GM12891 (cell line): ENCODE data around the gene CHRND.

ENCODE experiments used
- DNase-seq: peaks from one replicate; pipeline ENCODE4 v3.0.0; 2011; ENCODE audit warnings: low spot score; ENCODE audit not compliant: insufficient read length
- FAIRE-seq: peaks from 2 replicates; lab custom pipeline; 2011; peaks lifted over from hg19 to GRCh38; lab: Jason Lieb, UNC
- PAX5 ChIP-seq: IDR thresholded peaks from 2 replicates; pipeline ENCODE4 v1.6.1; 2011; ENCODE audit warnings: low read length, moderate library complexity, mild to moderate bottlenecking; ENCODE audit not compliant: insufficient read depth, severe bottlenecking
- POLR2A ChIP-seq: IDR thresholded peaks from 2 replicates; pipeline ENCODE4 v1.6.1; 2011; ENCODE audit warnings: low read depth, low read length, control low read depth
- POLR2AphosphoS5 ChIP-seq: IDR thresholded peaks from 2 replicates; pipeline ENCODE4 v1.6.1; 2011; ENCODE audit warnings: low read depth, low read length, control low read depth
- POU2F2 ChIP-seq: IDR thresholded peaks from 2 replicates; pipeline ENCODE4 v1.6.1; 2011; ENCODE audit warnings: low read depth, mild to moderate bottlenecking, control low read depth, low read length, moderate library complexity
- SPI1 ChIP-seq: IDR thresholded peaks from 2 replicates; pipeline ENCODE4 v1.6.1; 2011; ENCODE audit warnings: low read depth, low read length, control low read depth
- TAF1 ChIP-seq: IDR thresholded peaks from 2 replicates; pipeline ENCODE4 v1.6.1; 2011; ENCODE audit warnings: low read depth, low read length, control low read depth

The CHRND gene

DNA sequence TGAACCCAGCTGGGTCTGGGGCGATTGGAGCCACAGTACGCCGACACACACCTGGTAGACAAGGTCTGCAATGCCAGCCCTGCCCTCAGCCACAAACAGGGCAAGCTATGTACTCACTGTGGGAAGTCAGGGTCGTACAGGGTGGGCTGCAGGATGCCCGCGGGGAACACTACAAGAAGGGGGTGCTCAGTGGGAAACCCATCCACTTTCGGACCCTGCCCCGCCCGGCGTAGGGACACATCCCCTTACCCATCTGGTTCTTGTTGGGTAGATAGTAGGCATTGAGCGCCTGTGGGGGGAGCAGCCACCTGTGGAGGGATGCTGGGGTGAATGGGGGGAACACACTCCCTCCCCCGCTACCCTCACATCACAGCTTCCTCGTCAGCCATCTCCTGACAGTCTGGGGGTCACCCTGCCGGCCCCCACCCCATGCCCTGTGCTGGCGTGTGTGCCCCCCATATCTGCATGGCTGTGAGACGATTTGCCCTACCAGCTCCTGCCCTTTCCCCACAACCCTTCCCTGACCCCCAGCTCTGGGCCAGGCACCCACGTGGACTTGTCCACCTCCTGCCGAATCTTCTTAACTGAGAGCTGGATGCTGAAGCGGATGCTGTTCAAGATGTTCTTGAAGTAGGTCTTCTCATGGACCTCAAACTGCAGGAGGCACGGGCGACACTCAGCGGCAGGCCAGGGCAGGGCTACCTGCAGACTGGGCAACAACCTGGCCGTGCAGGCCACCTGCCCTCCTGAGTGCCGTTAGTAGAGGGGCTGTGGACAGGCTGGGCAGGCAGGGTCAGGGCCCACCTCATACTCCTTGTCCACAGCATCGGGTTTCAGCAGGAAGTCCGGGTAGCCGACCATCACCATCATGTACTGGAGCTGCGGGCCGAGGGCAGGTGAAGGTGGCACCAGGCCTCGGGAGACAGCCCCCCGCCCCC, 43.4 kb upstream of the CHRND start:
- FAIRE-seq (no peak), DNase-seq (no peak)
- no peak for TF ChIP-seq SPI1
- TF ChIP-seq PAX5, result no peak
- TF ChIP-seq POU2F2, result no peak
- no peak for TF ChIP-seq POLR2AphosphoS5
- no peak for TF ChIP-seq TAF1
- TF ChIP-seq POLR2A, result no peak

GRCh38 chr2:232483311-232483922, 42.5 kb upstream of the CHRND start:
- no peak for DNase-seq
- TF ChIP-seq POU2F2, result no peak
- TF ChIP-seq PAX5, result no peak
- no peak for TF ChIP-seq TAF1
- no peak for TF ChIP-seq SPI1
- no peak for TF ChIP-seq POLR2AphosphoS5
- TF ChIP-seq POLR2A, result no peak
- no peak for FAIRE-seq

DNA sequence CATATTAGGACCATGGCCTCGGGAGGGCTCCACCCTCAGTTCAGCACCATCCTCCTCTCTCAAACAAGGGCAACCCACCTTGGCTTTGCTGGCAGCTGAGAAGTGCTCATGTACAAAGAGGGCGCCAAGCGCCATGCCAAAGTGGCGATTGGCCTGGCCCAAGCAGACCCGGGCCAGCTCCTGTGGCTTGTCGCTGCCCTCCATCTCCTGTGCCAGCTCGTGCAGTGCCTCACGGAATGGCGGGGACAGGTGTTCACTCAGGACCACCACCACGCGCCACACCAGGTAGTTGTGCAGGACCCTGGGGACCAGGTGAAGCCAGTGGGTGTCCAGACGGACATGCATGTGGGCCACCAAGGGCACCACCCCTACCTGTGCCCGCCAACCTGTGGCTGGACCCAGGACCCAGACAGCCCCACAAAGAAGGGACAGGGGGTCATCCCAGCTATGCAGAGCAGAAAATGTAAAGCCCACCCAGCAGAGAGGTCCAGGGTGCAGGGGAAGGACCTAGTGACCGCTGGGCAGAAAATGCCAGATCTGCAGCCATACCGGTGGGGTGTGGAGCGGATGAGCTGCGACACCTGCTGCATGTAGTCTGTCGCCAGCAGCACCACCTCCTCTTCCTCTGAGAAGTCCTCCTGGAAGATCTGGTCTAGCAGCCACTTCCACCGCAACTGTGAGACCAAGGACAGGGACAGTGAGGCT, 41.9 kb upstream of the CHRND start:
- FAIRE-seq, result no peak
- no peak for DNase-seq
- TF ChIP-seq POU2F2 (no peak), POLR2AphosphoS5 (no peak), POLR2A (no peak), TAF1 (no peak), PAX5 (no peak), SPI1 (no peak)

DNA sequence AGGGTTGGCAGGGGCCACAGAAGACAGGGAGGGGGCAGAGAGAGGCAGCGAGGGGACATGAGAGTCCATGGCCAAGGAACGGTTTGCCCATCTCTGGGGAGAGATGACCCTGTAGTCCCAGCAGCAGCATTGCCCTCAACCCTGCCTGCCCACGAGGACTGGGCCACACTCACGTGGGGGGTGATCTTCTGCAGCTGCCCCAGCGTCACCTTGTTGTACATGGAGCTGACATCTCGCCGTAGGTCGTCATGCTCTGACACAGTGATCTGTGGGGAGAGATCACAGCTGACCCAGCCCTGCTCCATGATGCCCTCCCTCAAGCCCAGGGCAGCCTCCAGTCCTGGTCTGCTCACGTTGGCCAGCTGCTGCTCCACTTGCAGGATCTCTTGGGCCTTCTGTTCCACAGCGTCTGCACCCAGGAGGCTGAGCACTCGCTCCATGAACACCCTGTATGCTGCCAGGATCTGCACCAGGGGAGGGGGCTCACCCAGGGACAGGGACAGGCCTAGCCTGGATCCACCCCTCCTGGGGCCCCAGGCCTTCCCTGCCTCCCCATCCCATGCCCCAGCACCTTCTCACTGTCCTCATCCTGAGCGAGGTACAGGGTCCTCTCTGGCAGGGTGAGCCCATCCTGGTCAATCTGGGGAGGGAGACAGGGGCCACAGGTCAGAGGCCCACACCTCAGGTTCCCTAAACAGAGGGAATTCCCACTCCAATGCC, 41.2 kb upstream of the CHRND start:
- DNase-seq (no peak), FAIRE-seq (no peak)
- TF ChIP-seq POU2F2 (no peak), PAX5 (no peak), POLR2AphosphoS5 (no peak), TAF1 (no peak), SPI1 (no peak), POLR2A (no peak)

- TF ChIP-seq PAX5 (no peak), TAF1 (no peak)
Observed at GRCh38 chr2:232485348-232485756, 40.6 kb upstream of the CHRND start.

GRCh38 chr2:232485757-232486557, 40.0 kb upstream of the CHRND start:
- no peak for TF ChIP-seq POLR2AphosphoS5
- TF ChIP-seq TAF1, result no peak
- no peak for TF ChIP-seq POU2F2
- no peak for TF ChIP-seq SPI1
- TF ChIP-seq POLR2A, result no peak
- TF ChIP-seq PAX5, result no peak
- FAIRE-seq (no peak), DNase-seq (no peak)

More at GRCh38 chr2:232485348-232485756, 40.6 kb upstream of the CHRND start:
- no peak for DNase-seq
- no peak for FAIRE-seq

DNA sequence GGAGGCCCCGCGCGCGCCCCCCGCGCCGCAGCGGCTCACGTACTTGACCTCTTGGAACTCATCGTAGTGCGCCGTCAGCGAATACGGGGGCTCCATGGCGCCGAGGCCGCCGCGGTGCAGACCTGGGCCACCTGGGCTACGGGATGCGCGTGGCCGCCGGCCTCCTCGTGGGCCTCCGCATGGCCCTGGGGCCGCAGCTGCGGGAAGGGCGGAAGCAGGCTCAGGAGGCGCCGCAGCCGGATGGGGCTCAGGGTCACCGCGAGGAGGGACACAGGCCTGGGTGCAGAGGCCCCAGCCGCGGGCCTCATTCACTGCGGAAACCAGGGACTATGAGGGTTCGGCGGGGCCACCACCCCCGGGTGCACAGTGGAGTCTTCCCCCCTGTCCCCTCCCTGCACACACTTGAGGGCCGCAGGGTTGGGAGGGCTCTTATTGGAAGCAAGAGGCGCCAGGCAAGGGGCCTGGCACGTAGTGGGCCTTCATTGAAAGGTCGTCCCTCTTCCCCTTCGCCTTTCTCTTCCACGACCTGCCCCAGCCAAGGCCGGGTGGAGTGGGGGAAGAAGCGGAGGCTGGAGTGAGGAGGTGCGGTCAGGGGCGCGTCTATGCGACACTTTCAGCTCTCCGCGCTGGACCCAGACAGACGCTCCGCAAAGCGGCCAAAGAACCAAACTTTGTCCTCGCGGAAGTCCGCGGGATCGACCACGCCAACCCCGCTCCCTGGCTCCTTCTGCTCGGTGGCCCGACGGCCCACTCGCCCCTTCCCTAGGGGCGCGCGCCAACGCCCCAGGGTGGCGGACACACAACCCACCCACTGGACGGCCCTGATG, 39.2 kb upstream of the CHRND start:
- DNase-seq (no peak), FAIRE-seq (no peak)
- TF ChIP-seq POU2F2 (no peak), TAF1 (no peak), POLR2AphosphoS5 (no peak), SPI1 (no peak)
